ENCODE results near the gene H3-3A.

Gene H3-3A

GRCh38 chr1:226111098-226111882 is 48.8 kb downstream of the H3-3A start:
- no peak for DNase-seq (ENCODE audit: low read depth in 2 of 2)

- no peak for DNase-seq (ENCODE audit: low read depth in 2 of 2)
These were observed 49.4 kb downstream of the H3-3A start for GRCh38 chr1:226111883-226112261.

- no peak for DNase-seq (ENCODE audit: low read depth in 2 of 2)
These were observed 50.1 kb downstream of the H3-3A start for GRCh38 chr1:226112626-226113025.

- DNase-seq (ENCODE audit: low read depth in 2 of 2): no peak
These were observed 54.2 kb downstream of the H3-3A start for GRCh38 chr1:226116673-226117072.

- DNase-seq (ENCODE audit: low read depth in 2 of 2): no peak
These were observed 54.8 kb downstream of the H3-3A start for GRCh38 chr1:226117330-226117729.

- DNase-seq (ENCODE audit: low read depth in 2 of 2): no peak
These were observed 55.8 kb downstream of the H3-3A start for GRCh38 chr1:226118357-226118756.

- DNase-seq (ENCODE audit: low read depth in 2 of 2): no peak
These were observed 56.7 kb downstream of the H3-3A start for GRCh38 chr1:226119169-226119568.

GRCh38 chr1:226120398-226120797 is 57.9 kb downstream of the H3-3A start:
- DNase-seq (ENCODE audit: low read depth in 2 of 2): no peak

- DNase-seq (ENCODE audit: low read depth in 2 of 2): no peak
These were observed 58.6 kb downstream of the H3-3A start for GRCh38 chr1:226121049-226121586.

All from stimulated activated CD4-positive, alpha-beta T cell treated with anti-CD3 and anti-CD28 coated beads, Interleukin-1b, Interleukin-23, amount 100 ng/mL, for 4 hours (primary cell).